Measurements from ENCODE around the gene TENT4A. TPM values are rescaled to one million over a fixed set of nuclear protein-coding genes. Genes with fewer than 3 reads are reported as not detected.

The TENT4A gene
- total RNA-seq, 1 experiment from 2014 or later: 39.3 TPM

DNA sequence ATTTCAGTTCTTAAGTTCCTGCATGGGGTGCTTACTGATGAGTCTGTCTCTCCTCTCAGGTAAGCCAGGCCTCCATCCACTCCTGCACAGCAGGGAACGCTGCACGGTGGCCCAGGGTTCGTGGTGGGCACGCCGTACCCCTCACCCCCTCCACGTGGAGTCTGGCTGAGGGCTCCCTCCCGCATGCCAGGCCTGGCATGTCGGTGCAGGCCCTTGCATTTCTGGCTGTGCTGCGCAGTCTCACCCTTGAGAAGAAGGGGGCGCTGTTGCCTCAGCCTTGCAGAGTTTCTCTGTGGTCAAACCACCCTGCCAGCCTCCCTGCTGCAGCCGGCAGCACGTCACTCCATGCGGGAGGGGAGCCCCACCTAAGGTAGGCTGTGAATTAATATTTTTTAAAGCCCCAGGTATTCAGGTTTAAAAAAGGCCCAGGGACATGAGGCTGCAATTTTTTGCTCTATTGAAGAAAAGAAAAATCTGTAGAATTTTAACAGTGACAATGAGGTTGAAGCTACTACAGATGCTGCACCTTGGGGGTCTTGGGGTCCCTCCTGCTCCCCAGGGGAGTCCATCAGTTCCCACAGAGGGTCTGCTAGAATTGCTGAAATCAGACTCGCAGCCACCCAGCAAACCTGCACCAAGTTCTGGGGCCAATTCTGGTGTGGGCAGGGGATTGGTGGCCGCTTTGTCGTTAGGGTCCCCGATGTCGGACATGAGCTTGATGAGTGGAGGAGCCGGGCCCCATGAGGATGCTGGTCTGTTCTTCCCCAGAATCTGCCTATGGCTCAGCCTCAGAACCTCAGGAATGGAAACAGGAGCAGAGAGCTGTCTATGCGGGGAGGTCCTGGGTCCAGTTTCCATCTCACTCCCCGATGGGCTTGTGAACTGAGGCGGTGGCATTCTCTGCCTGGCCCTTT lies 52.6 kb downstream of the TENT4A start:
- peak overlapping the region; percentile 86 for H3K27ac ChIP-seq (ENCODE audit: low read length)
- peak overlapping the region; percentile 78 for H3K4me2 ChIP-seq (ENCODE audit: low read length)
- peak overlapping the region; percentile 59 for H3K9ac ChIP-seq (ENCODE audit: low read length)
- H3K4me3 ChIP-seq (ENCODE audit: low read length): peak overlapping the region; percentile 49
- ChIA-PET CTCF (interaction anchor here (0.6 kb wide), 2 partner anchors 59 to 142 kb away, joined by 3 read pairs; no protein-coding TSS in a partner anchor), POLR2A (ENCODE audit: unreplicated experiment) (interaction anchor here (0.6 kb wide), 1 partner anchor 133 kb away, joined by 3 read pairs; the partner anchor contains the start of genes NSUN2 and SRD5A1)
- no peaks in the 10 kb centered on the region for H3K27me3 ChIP-seq (ENCODE audit: low read length)
- no peaks in the 10 kb centered on the region for H3K36me3 ChIP-seq (ENCODE audit: low read depth, low read length)
- peaks cover 5% of the 10 kb centered on the region for H3F3A ChIP-seq (ENCODE audit: low read length, unreplicated experiment)
- intact Hi-C loops (cut with micrococcal nuclease): loop anchor here (1.0 to 10.0 kb wide), 5 partner anchors 53 to 1099 kb away; partner anchors contain the start of genes FASTKD3 and MTRR
- BruUV-seq (replicated peaks): TSS peak; percentile 22
- H3K79me2 ChIP-seq (ENCODE audit: low read length): no peaks in the 10 kb centered on the region
- H3K9me3 ChIP-seq (ENCODE audit: low read length): no peaks in the 10 kb centered on the region
- H3K4me1 ChIP-seq (ENCODE audit: insufficient read depth, low read length): peaks cover 23% of the 10 kb centered on the region
- H3K9me2 ChIP-seq (replicated peaks; ENCODE audit: low read length): no peaks in the 10 kb centered on the region
- H2AFZ ChIP-seq (ENCODE audit: low read length): peak overlapping the region; percentile 86
- TF ChIP-seq, protein P1, sequence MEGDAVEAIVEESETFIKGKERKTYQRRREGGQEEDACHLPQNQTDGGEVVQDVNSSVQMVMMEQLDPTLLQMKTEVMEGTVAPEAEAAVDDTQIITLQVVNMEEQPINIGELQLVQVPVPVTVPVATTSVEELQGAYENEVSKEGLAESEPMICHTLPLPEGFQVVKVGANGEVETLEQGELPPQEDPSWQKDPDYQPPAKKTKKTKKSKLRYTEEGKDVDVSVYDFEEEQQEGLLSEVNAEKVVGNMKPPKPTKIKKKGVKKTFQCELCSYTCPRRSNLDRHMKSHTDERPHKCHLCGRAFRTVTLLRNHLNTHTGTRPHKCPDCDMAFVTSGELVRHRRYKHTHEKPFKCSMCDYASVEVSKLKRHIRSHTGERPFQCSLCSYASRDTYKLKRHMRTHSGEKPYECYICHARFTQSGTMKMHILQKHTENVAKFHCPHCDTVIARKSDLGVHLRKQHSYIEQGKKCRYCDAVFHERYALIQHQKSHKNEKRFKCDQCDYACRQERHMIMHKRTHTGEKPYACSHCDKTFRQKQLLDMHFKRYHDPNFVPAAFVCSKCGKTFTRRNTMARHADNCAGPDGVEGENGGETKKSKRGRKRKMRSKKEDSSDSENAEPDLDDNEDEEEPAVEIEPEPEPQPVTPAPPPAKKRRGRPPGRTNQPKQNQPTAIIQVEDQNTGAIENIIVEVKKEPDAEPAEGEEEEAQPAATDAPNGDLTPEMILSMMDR (conservative IDR thresholded peaks at IDR 0.05; ENCODE audit: low read depth, low read length): peak; percentile 99
- no peak for TF ChIP-seq EZH2 (IDR thresholded peaks at IDR 0.05; ENCODE audit: low read length, unreplicated experiment)
- DNase-seq (peak; percentile 97), ATAC-seq (peak; percentile 66)
- H4K20me1 ChIP-seq (ENCODE audit: low read length): no peaks in the 10 kb centered on the region

DNA sequence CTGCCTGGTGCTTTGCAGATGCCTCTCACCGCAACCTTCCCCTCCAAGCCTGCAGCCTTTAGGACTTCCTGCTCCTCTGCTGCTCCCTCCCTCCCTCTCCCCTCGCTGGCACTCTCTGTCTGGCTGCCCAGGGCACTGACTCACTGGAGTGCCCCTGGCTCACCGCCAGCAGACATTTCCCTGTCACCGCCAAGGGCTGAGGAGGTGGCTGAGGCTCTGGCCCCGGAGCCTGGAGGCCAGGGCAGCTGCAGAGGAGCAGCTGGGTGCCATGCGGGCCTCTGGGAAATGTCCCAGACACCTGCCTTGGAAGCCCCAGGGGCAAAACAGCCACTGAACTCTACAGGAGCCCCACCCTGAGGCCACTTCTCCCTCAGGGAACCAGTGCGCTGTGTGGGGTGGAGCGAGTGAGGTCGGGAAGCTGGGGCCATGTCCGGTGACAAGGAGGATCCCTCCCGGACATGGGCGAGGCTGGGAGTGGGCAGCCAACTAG lies 53.4 kb downstream of the TENT4A start:
- Histone ChIP-seq H3F3A (ENCODE audit: low read length, unreplicated experiment) (peaks cover 5% of the 10 kb centered on the region), H2AFZ (ENCODE audit: low read length) (peak overlapping the region; percentile 86), H3K27ac (ENCODE audit: low read length) (peak overlapping the region; percentile 86), H3K4me3 (ENCODE audit: low read length) (peak overlapping the region; percentile 52), H3K4me2 (ENCODE audit: low read length) (peak overlapping the region; percentile 78), H4K20me1 (ENCODE audit: low read length) (no peaks in the 10 kb centered on the region), H3K27me3 (ENCODE audit: low read length) (no peaks in the 10 kb centered on the region), H3K79me2 (ENCODE audit: low read length) (no peaks in the 10 kb centered on the region), H3K36me3 (ENCODE audit: low read depth, low read length) (no peaks in the 10 kb centered on the region), H3K9ac (ENCODE audit: low read length) (peak overlapping the region; percentile 58), H3K9me3 (ENCODE audit: low read length) (no peaks in the 10 kb centered on the region), H3K4me1 (ENCODE audit: insufficient read depth, low read length) (peaks cover 23% of the 10 kb centered on the region), H3K9me2 (replicated peaks; ENCODE audit: low read length) (no peaks in the 10 kb centered on the region)
- DNase-seq (peak; percentile 100), ATAC-seq (peak; percentile 86)
- TF ChIP-seq EZH2 (IDR thresholded peaks at IDR 0.05; ENCODE audit: low read length, unreplicated experiment) (no peak), EZH2phosphoT487 (IDR thresholded peaks at IDR 0.05; ENCODE audit: borderline replicate concordance, low read length) (no peak)
- TF ChIP-seq, protein P1 (conservative IDR thresholded peaks at IDR 0.05; ENCODE audit: low read depth, low read length): no peak
- TSS peak; percentile 36 for BruUV-seq (replicated peaks)
- intact Hi-C loops (cut with micrococcal nuclease): loop anchor here (1.0 to 10.0 kb wide), 4 partner anchors 71 to 1098 kb away; partner anchors contain the start of genes FASTKD3 and MTRR
- CTCF ChIA-PET: interaction anchor here (0.6 to 0.8 kb wide), 2 partner anchors 54 to 59 kb away, joined by 3 read pairs; no protein-coding TSS in a partner anchor
- POLR2A ChIA-PET (ENCODE audit: unreplicated experiment): interaction anchor here (0.6 kb wide), 1 partner anchor 133 kb away, joined by 3 read pairs; the partner anchor contains the start of genes NSUN2 and SRD5A1

Measured in PC-3 (cell line).